Mucosa of descending colon (tissue), 3 donors: ENCODE results near the gene C19orf18. TPM values are rescaled to one million over a fixed set of nuclear protein-coding genes. Genes with fewer than 3 reads are reported as not detected.

ENCODE experiments used
- ATAC-seq: fragments of 200-7000 bp; cut with Tn5 transposase; one replicate; pipeline ENCODE4 v1.9.1; 2020; ENCODE audit warnings: mild to moderate bottlenecking, moderate library complexity
- DNase-seq, 3 donors: peaks; one replicate each; pipeline ENCODE4 v3.0.0-alpha.2; 2020
- H3K36me3 ChIP-seq: fragments of 200-600 bp; one replicate; pipeline ENCODE4 v1.8.0; 2021; ENCODE audit warnings: low read depth, mild to moderate bottlenecking
- H3K4me1 ChIP-seq: fragments of 200-600 bp; one replicate; pipeline ENCODE4 v1.8.0; 2021; ENCODE audit warnings: low read depth, mild to moderate bottlenecking
- H3K4me3 ChIP-seq: fragments of 200-600 bp; one replicate; pipeline ENCODE4 v1.8.0; 2021; ENCODE audit warnings: mild to moderate bottlenecking
- H3K9me3 ChIP-seq: fragments of 200-600 bp; one replicate; pipeline ENCODE4 v1.8.0; 2021; ENCODE audit warnings: mild to moderate bottlenecking
- intact Hi-C, 2 donors: fragments of 100-400 bp; cut with DNase I in 1 of 2; cut with micrococcal nuclease in 1 of 2; formaldehyde crosslinking; loops; one replicate each; pipeline versions ENCODE4 v1.11.0 to v1.11.1; 2022; cut with DNase I, micrococcal nuclease
- total RNA-seq, 3 donors: library from RNA; stranded (reverse); fragmentation: NEBNext Ultra II Directional in 2 of 3; extraction: Animal tissue kit (Norgen Biotek cat#: 25700) in 2 of 3; gene quantifications; one replicate each; pipeline versions ENCODE4 v1.2.1 to v1.2.4, GENCODE V29; 2021 to 2023
- TF ChIP-seq, protein P1 (sequence below): fragments of 200-600 bp; IDR thresholded peaks from one replicate; pipeline ENCODE4 v1.8.0; 2022; ENCODE audit warnings: antibody characterized with exemption, mild to moderate bottlenecking
- donor health status: DM: no; HTN: no; CAD: no; lungs with moderate emphysema.
- donor health status: DM: no; HTN: no; CAD: no.
- donor health status: DM: no; HTN: yes; CAD: no.

C19orf18 gene
- total RNA-seq, 3 donors from 2014 or later = 0.98 to 2.0 (median 0.99) TPM

DNA sequence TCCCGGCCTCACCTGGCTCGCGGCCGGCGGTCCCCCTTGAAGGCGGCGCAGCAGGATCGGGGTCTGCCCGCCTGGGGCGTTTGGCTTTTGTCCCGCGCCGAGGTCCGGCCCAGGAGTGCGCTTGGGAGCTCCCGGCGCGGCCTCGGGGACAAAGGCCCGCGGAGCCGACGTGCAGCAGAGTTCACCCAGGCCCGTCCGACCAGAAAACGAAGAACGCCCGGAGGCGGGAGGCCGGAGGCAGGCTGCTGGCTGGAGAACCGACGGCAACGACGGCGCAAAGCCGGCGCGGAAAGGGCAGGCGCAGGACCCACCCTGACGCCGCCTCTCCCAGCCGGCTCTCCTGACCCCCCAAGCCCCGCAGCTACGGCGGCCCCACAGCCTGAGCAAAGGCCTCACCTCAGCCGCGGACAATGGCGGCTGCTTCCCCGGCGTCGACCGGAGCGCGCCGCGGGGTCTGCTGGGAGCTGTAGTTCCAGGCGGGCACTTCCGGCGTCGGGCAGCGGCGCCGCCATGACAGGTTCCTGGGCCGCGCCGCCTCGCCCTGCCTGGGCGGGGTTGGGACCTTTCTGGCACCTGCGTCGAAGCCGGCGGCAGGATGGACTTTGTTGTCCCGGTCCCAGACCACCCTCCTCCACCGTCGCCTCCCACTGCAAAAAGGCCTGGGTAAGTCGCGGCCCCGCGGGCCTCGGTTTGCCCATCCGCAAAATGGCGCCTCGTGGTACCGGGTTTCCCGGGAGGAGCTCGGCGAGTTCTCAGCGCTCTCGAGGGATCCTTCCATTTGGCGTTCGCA, 28.2 kb upstream of the C19orf18 start, which contains the start of gene ZNF606:
Gene ZNF606 (minus strand): TSS at position 437 of the 790 bp plus-strand sequence. CDS start 1,501 bp downstream, outside the sequence.
- TF ChIP-seq, protein P1, sequence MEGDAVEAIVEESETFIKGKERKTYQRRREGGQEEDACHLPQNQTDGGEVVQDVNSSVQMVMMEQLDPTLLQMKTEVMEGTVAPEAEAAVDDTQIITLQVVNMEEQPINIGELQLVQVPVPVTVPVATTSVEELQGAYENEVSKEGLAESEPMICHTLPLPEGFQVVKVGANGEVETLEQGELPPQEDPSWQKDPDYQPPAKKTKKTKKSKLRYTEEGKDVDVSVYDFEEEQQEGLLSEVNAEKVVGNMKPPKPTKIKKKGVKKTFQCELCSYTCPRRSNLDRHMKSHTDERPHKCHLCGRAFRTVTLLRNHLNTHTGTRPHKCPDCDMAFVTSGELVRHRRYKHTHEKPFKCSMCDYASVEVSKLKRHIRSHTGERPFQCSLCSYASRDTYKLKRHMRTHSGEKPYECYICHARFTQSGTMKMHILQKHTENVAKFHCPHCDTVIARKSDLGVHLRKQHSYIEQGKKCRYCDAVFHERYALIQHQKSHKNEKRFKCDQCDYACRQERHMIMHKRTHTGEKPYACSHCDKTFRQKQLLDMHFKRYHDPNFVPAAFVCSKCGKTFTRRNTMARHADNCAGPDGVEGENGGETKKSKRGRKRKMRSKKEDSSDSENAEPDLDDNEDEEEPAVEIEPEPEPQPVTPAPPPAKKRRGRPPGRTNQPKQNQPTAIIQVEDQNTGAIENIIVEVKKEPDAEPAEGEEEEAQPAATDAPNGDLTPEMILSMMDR = no peak
- peak; percentile 90 to 94 (median 92) for DNase-seq
- H3K36me3 ChIP-seq = peaks cover 2% of the 10 kb centered on the region
- peak; percentile 100 for ATAC-seq
- peaks cover 6% of the 10 kb centered on the region for H3K4me1 ChIP-seq
- intact Hi-C loops = no loop called here
- peak within 1 kb of the TSS; percentile 83 for H3K4me3 ChIP-seq
- peaks cover 61% of the 10 kb centered on the region for H3K9me3 ChIP-seq

DNA sequence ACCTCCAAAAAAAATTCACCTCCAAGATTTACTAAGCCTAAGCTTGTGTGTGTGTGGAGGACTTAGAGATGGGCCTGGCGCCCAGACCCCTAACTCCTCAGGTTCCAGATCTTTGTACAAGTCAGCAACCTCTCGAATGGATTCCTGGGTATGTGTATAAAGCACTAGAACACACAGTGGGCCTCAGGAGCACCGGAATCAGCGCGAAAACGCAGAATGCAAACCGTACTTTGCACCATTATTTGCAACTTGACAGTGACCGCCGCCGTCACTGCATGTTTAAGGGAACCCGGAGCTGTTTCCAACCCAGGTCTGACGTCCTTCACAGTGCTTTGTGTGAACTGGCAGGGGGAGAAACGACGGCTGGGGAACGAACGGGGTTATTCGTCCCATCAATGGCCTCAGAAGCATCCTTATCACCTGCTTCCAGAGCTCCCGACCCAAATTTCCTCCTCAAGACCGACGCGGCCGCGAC, 27.6 kb upstream of the C19orf18 start:
- ATAC-seq (peak; percentile 22), DNase-seq (no peak)
- TF ChIP-seq, protein P1 = no peak
- peaks cover 2% of the 10 kb centered on the region for H3K36me3 ChIP-seq
- peaks cover 61% of the 10 kb centered on the region for H3K9me3 ChIP-seq
- H3K4me1 ChIP-seq = peaks cover 6% of the 10 kb centered on the region
- peak overlapping the region; percentile 83 for H3K4me3 ChIP-seq
- intact Hi-C loops = no loop called here

- TF ChIP-seq, protein P1 = no peak
- DNase-seq = no peak
- peaks cover 64% of the 10 kb centered on the region for H3K9me3 ChIP-seq
- no peak overlapping the region for H3K4me3 ChIP-seq
- H3K4me1 ChIP-seq = peaks cover 6% of the 10 kb centered on the region
- no peak for ATAC-seq
- peaks cover 2% of the 10 kb centered on the region for H3K36me3 ChIP-seq
- intact Hi-C loops = no loop called here
These were observed 26.3 kb upstream of the C19orf18 start for GRCh38 chr19:58000677-58001076.

DNA sequence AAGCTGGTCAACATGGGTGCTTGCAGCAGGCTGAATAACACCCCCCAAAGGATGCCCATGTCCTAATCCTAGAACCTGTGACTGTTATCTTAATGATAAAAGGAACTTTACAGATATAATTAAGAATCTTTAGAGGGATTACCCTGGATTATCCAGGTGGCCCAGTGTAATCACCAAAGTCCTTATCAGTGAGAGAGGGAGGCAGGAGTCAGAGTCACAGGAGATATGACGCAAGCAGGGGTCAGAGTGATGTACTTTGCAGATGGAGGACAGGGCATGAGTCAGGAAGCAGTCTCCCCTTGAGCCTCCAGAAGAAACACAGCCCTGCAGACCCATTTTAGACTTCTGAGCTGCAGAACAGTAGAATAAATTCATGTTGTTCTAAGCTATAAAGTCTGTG, 18.5 kb upstream of the C19orf18 start:
- H3K4me3 ChIP-seq = no peak overlapping the region

DNA sequence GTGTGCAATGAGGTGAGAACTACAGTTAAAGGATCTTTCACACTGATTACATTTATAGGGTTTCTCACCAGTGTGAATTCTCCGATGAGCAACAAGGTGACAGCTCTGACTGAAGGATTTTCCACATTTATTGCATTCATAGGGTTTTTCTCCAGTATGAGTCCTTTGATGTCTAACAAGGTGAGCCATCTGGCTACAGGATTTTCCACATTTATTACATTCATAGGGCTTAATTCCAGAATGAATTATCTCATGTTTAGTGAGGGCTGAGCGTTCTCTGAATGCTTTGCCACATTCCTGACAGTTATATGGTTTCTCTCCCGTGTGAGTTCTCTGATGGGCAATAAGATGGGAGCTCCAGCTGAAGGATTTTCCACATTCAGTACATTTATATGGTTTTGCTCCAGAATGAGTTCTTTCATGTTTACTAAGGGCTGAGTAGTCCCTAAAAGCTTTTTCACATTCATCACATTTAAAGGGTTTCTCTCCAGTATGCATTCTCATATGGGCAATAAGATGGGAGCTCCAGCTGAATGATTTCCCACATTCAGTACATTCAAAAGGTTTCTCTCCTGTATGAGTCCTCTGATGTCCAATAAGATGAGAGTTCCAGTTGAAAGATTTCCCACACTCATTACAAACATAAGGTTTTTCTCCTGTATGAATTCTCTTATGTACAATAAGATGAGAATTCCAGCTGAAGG, 4.4 kb upstream of the C19orf18 start:
- TF ChIP-seq, protein P1 = no peak
- peaks cover 38% of the 10 kb centered on the region for H3K36me3 ChIP-seq
- intact Hi-C loops = no loop called here
- DNase-seq (no peak), ATAC-seq (no peak)
- H3K9me3 ChIP-seq = peaks cover 100% of the 10 kb centered on the region
- H3K4me1 ChIP-seq = no peaks in the 10 kb centered on the region
- no peak overlapping the region for H3K4me3 ChIP-seq

More for the DNA sequence above, 18.5 kb upstream of the C19orf18 start:
- DNase-seq = no peak
- peaks cover 94% of the 10 kb centered on the region for H3K9me3 ChIP-seq
- no peak for ATAC-seq
- intact Hi-C loops = no loop called here
- H3K4me1 ChIP-seq = no peaks in the 10 kb centered on the region
- TF ChIP-seq, protein P1 = no peak
- peaks cover 12% of the 10 kb centered on the region for H3K36me3 ChIP-seq
